ENCODE results near the gene SDCBP2. TPM values are rescaled to one million over a fixed set of nuclear protein-coding genes. Genes with fewer than 3 reads are reported as not detected.

SDCBP2 gene
- total RNA-seq, 4 donors from 2014 or later: 90.2 to 175 (median 134) TPM

- no peak for TF ChIP-seq POLR2A (IDR thresholded peaks at IDR 0.05)
- TF ChIP-seq CTCF (IDR thresholded peaks at IDR 0.05): no peak
- intact Hi-C loops (cut with DNase I): no loop called here
- Histone ChIP-seq H3K4me1 (no peaks in the 10 kb centered on the region), H3K4me3 (no peak overlapping the region), H3K9me3 (no peaks in the 10 kb centered on the region), H3K27ac (no peak overlapping the region), H3K36me3 (no peaks in the 10 kb centered on the region), H3K27me3 (no peaks in the 10 kb centered on the region)
- WGBS, 2 donors: 50 to 100% methylated on average over 1 of the region's 3 CpGs
- DNase-seq: no peak
Observed at GRCh38 chr20:1282966-1283365, 46.0 kb downstream of the SDCBP2 start.

DNA sequence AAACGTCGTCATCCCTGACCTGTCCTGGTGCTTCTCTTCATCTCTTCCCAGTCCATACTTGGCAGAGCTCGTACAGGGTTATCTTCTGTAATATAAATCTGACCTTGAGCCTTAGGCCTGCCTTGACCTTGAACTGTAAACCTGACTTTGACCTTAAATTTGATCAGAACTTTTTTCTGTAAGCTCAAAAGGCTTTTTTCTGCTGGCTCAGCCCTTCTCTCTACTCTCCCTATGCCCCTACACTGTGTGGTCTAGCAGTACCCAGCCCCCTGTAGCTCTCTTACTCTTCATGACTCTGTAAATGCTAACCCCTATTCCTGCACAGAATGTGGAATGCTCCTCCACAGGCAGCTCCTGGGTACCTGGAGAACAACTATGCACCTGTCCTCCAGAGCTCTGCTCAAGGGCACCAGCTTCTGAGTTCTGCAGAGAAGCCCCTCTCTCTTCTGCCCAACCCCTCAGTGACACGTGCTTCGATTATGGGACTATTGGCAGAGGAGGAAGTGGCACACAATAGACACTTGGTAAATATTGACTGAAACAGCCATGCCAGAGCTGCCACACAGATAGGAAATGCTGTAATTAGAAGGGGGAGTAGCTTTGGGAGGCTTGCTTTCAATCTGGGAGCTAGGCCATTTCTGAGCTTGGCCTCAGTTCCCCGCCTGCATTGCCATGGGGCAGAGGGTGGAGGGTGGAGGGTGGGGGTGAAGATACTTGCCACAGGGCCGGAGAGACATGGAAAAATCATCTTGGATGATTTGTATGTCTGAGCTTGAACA lies 47.5 kb downstream of the SDCBP2 start:
- WGBS, 2 donors: 71 to 82% methylated on average over 5 of the region's 7 CpGs
- Histone ChIP-seq H3K27me3 (no peaks in the 10 kb centered on the region), H3K4me3 (no peak overlapping the region), H3K36me3 (no peaks in the 10 kb centered on the region), H3K9me3 (no peaks in the 10 kb centered on the region), H3K4me1 (no peaks in the 10 kb centered on the region), H3K27ac (no peak overlapping the region)
- intact Hi-C loops (cut with DNase I): no loop called here
- TF ChIP-seq POLR2A (IDR thresholded peaks at IDR 0.05) (no peak), CTCF (IDR thresholded peaks at IDR 0.05) (no peak)
- no peak for DNase-seq

DNA sequence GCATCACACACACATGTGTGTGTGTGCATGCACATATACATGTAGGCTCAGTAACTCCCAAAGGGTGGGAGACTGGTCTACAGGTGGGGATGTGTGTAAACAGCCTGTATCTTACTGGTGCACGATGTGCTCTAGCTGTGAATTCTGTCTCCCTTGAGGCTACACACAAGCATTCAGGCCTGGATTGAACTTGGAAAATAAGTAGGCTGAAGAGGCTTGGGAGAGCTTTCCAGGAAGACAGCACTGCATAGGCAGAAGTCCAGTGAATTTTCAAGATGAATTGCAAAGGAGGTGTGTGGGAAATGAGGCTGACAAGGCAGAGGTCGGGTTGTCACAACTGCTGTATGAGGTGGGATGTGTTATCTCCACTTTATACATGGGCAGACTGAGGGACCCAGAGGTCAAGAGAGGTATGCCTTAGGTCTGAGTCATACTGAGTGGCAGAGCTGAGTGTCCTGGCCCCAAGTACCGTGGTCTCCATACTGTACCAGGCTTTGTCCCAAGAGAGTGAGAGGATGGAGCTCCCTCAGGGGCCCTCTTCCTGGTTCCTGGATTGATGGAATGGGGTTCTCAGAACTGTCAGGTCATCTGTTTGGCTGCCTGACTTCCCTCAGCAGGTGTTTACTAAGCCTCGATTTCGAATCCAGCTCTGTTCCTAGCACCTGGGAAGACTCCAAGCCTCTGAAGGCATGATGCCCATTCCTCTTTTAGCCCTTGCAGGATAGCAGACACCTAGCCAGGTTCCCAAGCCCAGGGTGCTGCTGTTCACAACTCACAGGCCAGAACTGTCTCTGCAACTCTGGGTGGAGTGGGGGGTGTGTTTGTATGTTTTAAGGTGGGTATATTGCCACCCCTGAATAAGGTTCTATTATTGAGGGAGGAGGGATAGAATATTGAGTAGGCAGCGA lies 48.5 kb downstream of the SDCBP2 start:
- no peaks in the 10 kb centered on the region for H3K4me1 ChIP-seq
- H3K27ac ChIP-seq: no peak overlapping the region
- intact Hi-C loops (cut with DNase I): no loop called here
- no peaks in the 10 kb centered on the region for H3K9me3 ChIP-seq
- TF ChIP-seq CTCF (IDR thresholded peaks at IDR 0.05) (no peak), POLR2A (IDR thresholded peaks at IDR 0.05) (no peak)
- DNase-seq: no peak
- 79 to 92% methylated on average over 3 of the region's 6 CpGs for WGBS, 2 donors
- no peaks in the 10 kb centered on the region for H3K36me3 ChIP-seq
- no peak overlapping the region for H3K4me3 ChIP-seq
- H3K27me3 ChIP-seq: no peaks in the 10 kb centered on the region

DNA sequence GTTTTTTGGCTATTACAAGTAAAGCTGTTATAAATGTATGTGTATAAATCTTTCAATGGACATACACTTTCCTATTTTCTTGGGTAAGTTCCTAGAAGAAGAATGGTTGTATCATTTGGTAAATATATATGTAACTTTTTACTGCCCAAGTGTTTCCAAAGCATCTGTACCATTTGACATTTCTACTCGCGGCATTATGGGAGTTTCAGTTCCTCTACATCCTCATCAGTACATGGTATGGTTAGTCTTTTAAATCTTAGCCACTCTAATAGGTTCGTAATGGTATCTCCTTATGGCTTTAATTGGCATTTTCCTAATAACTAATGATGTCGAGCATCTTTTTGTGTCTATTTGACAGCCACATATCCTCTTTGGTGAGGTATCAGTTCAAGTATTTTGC lies 49.9 kb downstream of the SDCBP2 start:
- DNase-seq: no peak
- 81 to 87% methylated on average over 4 of the region's 4 CpGs for WGBS, 2 donors
- H3K4me1 ChIP-seq: no peaks in the 10 kb centered on the region
- H3K9me3 ChIP-seq: no peaks in the 10 kb centered on the region
- no peak for TF ChIP-seq POLR2A (IDR thresholded peaks at IDR 0.05)
- TF ChIP-seq CTCF (IDR thresholded peaks at IDR 0.05): no peak
- H3K36me3 ChIP-seq: no peaks in the 10 kb centered on the region
- no peaks in the 10 kb centered on the region for H3K27me3 ChIP-seq
- H3K4me3 ChIP-seq: no peak overlapping the region
- intact Hi-C loops (cut with DNase I): no loop called here
- no peak overlapping the region for H3K27ac ChIP-seq
